LNCAP (cell line): Measurements from ENCODE around the gene HS1BP3.

Experiments used
- TF ChIP-seq, protein P1 (sequence below): fragments of 450-650 bp; IDR thresholded peaks from 2 replicates; pipeline ENCODE4 v1.5.1; 2017; ENCODE audit warnings: mild to moderate bottlenecking

The HS1BP3 gene

DNA sequence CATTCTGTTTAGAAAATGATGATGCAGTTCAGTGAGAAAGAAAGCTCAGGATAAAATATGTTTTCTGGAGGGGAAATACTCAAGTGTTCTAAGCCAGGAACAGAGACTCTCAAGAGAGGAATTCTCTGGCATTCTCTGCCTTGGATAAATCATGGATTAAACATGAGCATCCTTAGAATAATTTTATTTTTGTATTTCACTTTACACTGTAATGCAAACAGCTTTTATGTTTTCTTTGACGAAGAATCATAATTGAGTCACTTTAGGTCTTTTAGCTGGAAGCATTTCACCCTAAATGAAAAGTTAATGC is 27.1 kb upstream of the HS1BP3 start:
- TF ChIP-seq, protein P1, sequence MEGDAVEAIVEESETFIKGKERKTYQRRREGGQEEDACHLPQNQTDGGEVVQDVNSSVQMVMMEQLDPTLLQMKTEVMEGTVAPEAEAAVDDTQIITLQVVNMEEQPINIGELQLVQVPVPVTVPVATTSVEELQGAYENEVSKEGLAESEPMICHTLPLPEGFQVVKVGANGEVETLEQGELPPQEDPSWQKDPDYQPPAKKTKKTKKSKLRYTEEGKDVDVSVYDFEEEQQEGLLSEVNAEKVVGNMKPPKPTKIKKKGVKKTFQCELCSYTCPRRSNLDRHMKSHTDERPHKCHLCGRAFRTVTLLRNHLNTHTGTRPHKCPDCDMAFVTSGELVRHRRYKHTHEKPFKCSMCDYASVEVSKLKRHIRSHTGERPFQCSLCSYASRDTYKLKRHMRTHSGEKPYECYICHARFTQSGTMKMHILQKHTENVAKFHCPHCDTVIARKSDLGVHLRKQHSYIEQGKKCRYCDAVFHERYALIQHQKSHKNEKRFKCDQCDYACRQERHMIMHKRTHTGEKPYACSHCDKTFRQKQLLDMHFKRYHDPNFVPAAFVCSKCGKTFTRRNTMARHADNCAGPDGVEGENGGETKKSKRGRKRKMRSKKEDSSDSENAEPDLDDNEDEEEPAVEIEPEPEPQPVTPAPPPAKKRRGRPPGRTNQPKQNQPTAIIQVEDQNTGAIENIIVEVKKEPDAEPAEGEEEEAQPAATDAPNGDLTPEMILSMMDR, result no peak

DNA sequence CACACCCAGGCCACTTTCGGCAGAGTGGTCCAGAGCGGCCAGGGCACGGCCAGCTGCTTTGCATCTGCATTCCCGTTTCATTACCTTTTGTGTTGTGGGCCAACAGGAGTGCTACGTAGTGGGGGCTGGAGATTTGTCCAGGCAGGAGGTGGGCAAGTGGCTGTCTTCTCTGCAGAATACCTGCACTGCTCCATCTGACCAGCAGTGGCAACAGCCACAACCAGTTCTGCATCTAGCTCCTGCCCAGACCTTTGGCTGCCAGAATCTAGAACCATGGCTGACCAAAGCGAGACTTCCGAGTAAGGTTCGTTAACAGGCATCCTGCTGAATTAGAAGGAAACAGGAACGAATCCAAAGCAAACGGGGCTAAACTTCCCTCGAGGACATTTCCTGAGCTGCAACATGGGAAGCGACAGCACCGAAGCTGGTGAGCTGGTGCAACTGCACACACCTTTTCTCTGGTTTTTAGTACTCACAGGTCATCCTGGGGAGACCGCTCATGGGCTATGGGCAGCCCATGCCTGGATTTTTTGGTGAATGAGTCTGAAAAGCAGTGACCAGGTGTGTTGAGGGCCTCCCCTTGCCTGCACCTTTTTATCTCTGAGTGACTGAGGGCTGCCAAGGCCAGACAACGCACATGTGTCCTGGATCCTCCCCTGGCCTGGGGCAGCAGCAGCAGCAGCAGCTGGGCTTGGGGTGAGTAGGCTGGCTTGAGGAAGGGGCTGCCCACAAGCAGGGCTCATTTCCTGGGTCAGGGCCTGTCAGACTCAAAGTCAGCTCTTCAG is 26.6 kb upstream of the HS1BP3 start:
- TF ChIP-seq, protein P1, result peak; percentile 53

DNA sequence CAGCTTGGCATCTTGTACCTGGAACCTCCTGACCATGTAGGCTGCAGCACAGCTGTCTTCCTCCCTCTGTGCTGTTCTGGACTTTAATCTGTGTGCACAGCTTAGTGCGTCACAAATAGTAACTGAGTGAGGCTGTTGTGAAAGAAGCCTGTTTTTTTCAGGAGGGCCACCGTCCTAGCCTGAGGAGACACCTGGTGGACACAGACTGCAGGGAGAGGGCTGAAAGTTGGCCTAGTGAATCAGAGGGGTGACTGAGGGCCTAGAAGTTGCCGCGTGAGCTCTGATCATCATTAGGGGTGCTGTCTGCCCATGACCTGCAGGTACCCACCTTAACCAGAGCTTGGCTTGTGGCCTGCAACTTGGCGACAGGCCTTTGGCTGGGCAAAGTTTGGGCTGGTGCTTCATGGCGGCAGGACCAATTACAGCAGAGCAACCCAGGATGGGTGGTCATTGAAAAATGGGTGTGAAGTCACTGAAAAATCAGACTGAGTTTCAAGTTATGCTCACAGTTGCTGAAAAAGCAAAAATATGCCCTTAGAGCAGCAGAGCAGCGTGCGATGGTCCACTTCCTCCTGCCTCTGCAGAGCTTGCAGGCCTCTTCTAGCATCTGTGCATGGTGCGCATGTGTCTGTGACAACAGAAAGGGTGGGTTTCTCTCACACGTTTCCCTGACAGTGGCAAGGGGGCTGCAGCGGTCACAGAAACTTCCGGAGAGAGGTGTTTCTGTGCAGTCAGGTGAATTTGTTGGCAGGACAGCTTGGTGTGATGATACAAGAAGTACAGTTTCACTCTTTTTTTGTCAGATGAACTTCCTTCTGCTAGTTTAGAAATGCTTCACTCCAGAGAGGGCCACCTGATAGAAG is 25.7 kb upstream of the HS1BP3 start:
- TF ChIP-seq, protein P1, result no peak

DNA sequence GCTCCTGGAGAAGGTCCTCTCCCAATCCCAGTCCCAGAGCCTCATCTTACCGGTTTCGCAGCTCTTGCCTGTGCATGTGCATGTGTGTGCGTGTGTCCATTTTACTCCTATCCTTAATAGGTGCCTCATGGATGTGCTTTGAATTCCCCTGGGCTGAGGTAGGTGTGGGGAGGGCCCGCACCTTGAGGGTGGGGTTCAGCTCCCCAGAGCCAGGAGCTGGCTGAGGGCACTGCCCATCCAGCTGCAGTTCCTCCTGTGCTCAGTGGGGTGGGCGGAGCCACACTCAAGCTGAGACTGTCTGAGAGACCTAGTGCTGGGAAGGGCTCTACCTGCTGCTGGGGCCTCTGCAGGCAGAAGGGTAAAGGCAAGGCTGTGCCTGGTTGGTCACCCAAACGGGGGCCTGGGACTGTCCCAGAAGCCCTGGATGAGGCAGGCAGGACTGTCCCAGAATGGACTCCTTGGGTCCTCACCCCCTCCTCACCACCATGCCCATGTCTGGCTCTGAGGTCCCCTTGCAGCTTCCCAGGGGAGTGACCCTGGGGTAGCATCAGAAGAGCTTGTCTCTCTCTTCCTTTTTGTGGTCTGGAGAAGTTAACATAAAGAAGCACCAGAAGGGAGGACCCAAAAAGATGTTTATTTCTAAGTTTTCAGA is 24.9 kb upstream of the HS1BP3 start:
- TF ChIP-seq, protein P1, result no peak

DNA sequence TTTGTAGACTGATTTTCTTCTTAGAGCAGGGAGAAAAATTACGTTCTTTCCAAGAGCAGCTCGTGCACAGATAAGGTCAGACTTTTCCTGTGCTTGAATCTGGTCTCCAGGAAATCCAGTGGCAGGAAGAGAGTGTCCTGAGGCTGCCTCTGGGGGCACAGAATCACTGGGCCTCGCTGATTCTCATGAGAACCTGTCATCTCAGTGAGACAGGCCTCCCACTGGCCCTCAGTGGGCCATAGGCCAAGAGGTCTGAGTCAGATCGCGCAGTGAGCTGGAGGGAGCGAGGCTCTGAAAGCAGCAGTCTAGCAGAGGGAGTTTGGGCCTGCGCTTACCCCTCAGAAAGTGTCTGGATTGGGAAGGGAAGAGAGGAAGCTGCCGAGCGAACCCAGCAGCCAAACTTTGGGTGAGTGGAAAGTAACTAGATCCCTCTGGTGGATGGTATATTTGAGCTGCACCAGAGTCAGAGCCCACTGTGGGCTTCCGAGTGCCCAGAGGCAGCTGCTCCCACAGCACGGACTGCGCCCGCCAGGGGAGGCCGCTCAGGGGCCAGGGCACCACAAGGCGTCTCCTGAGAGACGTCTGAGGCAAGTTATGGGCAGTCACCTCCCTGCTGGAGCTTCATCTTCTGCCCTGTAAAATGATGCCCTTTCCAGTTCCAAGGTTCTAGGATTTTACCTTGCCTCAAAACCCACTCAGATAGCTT is 24.2 kb upstream of the HS1BP3 start:
- TF ChIP-seq, protein P1, result no peak

DNA sequence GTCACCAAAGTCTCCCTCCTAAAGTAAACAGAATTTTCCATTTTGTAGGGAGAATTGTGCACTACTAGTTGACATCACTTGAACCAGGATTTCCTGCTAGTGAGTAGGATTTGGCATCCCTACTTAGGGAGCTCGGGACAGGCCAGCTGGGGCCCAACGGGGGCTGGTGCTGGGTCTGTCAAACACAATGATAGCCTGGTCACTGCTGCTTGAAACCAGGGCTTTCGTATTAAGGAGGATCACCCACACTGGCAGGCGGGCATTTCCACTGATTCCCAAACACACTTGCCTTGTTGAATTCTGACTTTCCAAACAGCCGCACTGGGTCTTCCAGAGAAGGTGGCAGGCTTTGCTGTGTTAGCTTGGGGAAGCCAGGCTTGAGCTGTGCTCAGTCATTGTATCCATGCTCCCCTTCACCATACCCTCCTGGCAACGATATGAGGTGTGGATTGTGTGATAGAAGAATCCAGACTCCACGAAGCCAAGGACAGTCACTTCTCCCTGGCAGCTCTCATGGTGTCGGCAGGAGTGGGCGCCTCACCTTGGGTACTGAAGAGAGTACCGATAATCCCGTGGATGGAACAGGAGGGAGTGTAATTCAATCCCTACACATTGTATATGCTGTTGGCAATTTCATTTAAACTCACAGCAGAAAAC is 23.5 kb upstream of the HS1BP3 start:
- TF ChIP-seq, protein P1, result no peak
